GM04503 (cell line): Measurements from ENCODE around the gene NUMB.

Experiments
- DNase-seq: peaks from one replicate; pipeline ENCODE4 v3.0.0-alpha.2; 2012; ENCODE audit warnings: low read depth

Gene NUMB

GRCh38 chr14:73245480-73246325, 212.6 kb downstream of the NUMB start:
- no peak for DNase-seq

GRCh38 chr14:73244541-73245290, 213.6 kb downstream of the NUMB start:
- DNase-seq = no peak

GRCh38 chr14:73243748-73244147, 214.6 kb downstream of the NUMB start:
- DNase-seq = no peak

GRCh38 chr14:73243341-73243740, 215.0 kb downstream of the NUMB start:
- DNase-seq = no peak

GRCh38 chr14:73242357-73242901, 215.9 kb downstream of the NUMB start:
- no peak for DNase-seq

- no peak for DNase-seq
These were observed 216.7 kb downstream of the NUMB start for GRCh38 chr14:73241481-73242165.

GRCh38 chr14:73240816-73241480, 217.4 kb downstream of the NUMB start:
- DNase-seq = no peak

GRCh38 chr14:73239393-73240241, 218.7 kb downstream of the NUMB start:
- no peak for DNase-seq

GRCh38 chr14:73238941-73239340, 219.4 kb downstream of the NUMB start:
- DNase-seq = no peak

- DNase-seq = no peak
These were observed 219.9 kb downstream of the NUMB start for GRCh38 chr14:73238424-73238852.

- no peak for DNase-seq
These were observed 220.4 kb downstream of the NUMB start for GRCh38 chr14:73237786-73238423.

GRCh38 chr14:73237219-73237785, 221.0 kb downstream of the NUMB start, which contains the start of gene PAPLN:
Gene PAPLN (plus strand): TSS chr14:73237506. CDS start chr14:73239779, 2,273 bp downstream.
- DNase-seq = no peak

- no peak for DNase-seq
These were observed 221.6 kb downstream of the NUMB start for GRCh38 chr14:73236752-73237218.

- no peak for DNase-seq
These were observed 222.2 kb downstream of the NUMB start for GRCh38 chr14:73236157-73236556.

- DNase-seq = no peak
These were observed 222.7 kb downstream of the NUMB start for GRCh38 chr14:73235531-73236155.

GRCh38 chr14:73234586-73235394, 223.6 kb downstream of the NUMB start:
- no peak for DNase-seq

- no peak for DNase-seq
These were observed 224.3 kb downstream of the NUMB start for GRCh38 chr14:73234029-73234428.

- DNase-seq = no peak
These were observed 224.8 kb downstream of the NUMB start for GRCh38 chr14:73233564-73233963.
